ENCODE measurements around the gene GRK7.
"Not testable (repeated sequence)": the region's sequence is repeated elsewhere in the genome, so short reads cannot be mapped to it uniquely, and the experiment has no call there.

GRK7 gene

GRCh38 chr3:141762552-141762951, 656 bp upstream of the GRK7 start:
- not testable (repeated sequence) for DNase-seq

- no peak for DNase-seq
These were observed 837 bp downstream of the GRK7 start for GRCh38 chr3:141764045-141764444.

DNA sequence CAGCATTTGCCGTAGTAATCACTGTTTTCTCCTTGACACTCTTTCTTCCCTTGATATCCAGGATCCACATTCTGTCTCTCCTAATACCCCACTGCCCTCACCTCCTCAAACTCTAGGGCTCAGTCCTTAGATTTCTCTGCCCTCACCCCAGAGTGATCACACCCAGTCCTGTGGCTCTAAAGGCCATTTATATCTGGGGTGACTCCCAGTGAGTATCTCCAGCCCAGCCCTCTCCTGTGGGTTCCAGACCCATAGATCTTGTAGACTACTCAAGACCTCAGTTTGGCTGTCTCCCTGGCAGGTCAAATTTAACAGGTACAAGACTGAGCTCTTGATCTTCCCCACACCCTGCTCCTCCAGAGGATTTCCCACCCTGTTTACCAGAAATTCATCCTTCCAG, 1.3 kb downstream of the GRK7 start:
- no peak for DNase-seq

- DNase-seq: no peak
These were observed 1.8 kb downstream of the GRK7 start for GRCh38 chr3:141764986-141765385.

- DNase-seq: no peak
These were observed 3.9 kb downstream of the GRK7 start for GRCh38 chr3:141767066-141767465.

- DNase-seq: no peak
These were observed 6.2 kb downstream of the GRK7 start for GRCh38 chr3:141769221-141769894.

DNA sequence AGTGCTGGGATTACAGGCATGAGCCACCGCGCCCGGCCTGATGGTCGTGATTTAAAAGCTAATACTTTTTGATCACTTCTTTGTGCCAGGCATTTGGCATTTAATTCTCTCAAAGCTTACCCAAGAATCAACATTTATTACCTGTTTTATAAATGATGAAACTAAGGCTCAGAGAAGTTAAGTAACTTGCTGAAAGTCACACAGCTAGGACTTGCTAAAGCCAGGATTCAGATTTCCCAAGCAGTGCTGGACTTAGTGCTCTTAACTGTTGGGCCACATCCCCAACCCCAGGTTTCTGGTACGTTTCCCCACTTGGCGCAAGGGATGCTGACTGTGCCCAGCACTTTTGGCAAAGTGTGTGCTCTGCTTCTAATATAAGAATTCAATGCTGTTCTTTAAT, 10.5 kb downstream of the GRK7 start:
- DNase-seq: no peak

DNA sequence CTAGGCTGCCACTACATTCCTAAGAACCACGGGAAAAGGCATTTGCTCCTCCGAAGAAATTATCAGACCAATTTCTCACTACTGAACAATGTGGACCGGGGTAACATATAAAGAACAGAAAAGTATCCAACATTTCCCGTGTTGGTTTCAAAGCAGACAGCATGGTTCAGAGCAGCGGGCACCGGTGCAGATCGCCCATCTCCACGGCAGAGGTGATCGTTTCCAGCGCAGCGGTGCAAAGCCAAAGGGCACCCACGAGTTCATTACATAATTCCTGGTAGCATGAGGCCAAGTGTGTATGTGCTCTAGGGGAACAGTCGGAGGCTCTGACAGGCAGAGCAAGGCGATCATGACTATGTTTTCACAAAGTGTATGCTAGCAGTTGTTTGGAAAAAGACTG, 13.2 kb downstream of the GRK7 start:
- no peak for DNase-seq

DNA sequence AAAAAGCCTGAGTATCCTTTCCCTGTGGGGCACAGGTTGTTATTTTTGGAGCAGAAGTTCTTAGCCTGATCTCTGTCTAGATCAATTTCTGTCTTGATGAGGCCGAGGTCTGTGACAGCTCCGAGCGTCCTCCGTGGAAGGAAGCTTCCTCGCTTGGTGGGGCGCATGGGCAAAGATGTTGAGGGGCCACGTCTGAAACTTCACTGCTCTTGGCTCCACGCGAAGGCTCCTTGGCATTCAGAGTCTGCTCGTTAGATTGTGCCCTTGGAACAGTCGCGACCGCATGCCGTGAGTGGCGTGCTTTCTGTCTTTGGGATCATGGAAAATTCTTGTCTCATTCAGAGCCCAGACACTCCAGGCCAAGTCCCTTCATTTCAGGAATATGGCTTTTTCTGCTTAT, 13.7 kb downstream of the GRK7 start:
- no peak for DNase-seq

DNA sequence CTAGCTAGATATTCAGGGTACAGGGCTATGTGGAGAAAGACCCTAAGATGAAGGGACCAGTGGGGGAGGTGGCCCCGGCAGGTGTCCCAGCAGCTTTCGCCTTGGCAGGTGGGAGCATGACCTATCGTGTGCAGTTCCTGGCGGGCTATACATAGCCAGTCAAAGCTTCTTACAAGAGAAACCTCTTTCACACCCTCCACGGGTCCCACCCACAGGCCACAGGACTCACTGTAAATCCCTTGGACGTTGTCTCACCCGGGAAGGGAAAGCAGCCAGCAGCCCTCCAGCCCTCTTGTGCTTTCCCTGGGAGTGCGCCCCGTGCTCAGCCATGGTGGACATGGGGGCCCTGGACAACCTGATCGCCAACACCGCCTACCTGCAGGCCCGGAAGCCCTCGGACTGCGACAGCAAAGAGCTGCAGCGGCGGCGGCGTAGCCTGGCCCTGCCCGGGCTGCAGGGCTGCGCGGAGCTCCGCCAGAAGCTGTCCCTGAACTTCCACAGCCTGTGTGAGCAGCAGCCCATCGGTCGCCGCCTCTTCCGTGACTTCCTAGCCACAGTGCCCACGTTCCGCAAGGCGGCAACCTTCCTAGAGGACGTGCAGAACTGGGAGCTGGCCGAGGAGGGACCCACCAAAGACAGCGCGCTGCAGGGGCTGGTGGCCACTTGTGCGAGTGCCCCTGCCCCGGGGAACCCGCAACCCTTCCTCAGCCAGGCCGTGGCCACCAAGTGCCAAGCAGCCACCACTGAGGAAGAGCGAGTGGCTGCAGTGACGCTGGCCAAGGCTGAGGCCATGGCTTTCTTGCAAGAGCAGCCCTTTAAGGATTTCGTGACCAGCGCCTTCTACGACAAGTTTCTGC, 15.0 kb downstream of the GRK7 start:
- no peak for DNase-seq

DNA sequence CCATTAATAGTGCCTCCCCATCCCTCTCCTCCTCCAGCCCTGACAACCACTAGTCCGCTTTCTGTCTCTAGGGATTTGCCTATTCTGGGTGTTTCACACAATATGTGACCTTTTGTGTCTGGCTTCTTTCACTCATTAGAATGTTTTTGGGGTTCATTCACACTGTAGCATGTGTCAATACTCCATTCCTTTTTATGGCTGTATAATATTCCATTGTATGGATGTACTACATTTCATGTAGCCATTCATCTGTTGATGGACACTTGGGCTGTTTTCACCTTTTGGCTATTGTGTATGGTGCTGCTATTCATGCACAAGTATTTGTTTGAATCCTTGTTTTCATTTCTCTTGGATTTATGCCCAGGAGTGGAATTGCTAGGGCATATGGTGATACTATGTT, 16.5 kb downstream of the GRK7 start:
- no peak for DNase-seq

DNA sequence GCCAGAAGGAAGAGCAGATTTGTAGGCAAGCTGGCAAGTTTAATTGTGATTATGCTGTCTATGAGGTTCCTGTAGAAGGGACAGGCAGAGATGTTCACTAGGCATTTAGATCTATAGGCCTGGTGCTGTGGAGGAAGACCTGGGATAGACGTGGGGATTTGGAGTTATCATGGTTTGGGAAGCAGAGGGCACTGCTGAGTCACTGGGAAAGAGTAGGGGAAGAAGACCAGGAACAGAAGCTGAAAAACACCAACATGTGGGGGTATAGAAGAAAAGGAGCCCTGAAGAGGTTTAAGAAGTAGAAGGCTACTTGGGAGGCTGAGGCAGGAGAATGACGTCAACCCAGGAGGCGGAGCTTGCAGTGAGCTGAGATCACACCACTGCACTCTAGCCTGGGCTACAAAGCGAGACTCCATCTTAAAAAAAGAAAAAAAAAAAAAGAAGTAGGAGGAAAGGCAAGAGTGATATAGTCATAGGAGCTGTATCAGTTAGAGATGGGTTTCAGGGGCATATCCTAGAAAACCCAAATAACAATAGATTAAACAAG, 19.3 kb downstream of the GRK7 start:
- DNase-seq: no peak

DNA sequence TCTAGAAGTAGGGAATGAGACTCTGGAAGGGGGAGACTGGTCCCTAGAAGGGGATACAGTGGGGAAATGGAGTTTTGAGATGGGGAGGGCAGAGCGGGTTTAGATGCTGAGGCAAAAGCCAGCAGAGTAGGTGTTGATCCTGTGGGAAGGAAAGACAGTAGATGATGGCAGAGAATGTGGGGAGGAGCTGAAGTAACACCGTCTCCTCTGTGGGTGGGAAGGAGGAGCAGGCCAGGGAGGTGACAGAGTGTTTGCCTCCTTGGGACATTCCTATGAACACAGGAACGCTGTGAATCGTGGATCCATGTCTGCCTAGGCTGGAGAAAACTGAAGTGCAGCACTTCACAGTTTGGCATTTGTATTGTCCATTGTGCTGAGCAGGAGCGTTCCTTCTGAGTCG, 20.4 kb downstream of the GRK7 start:
- DNase-seq: no peak

GRCh38 chr3:141784096-141784495, 20.9 kb downstream of the GRK7 start:
- DNase-seq: no peak

- no peak for DNase-seq
These were observed 21.3 kb downstream of the GRK7 start for GRCh38 chr3:141784531-141784930.

DNA sequence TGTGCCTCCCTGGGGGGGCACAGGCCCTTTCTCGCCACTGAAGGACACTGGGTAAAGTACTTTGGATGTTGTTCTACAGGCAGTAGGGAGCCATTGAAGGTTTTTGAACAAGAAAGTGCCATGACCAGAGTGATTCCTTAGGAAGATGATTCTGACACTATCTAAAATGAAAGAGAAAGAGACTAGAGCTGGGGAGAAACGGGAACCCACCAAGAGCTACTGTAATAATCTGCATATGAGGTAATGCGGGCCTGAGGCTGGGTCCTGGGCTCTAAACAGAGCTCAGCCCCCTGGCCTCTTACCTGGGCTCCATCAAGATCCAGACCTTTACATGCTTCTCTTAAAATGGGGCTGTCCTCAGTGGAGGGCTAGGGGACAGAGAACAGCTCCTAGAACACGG, 24.9 kb downstream of the GRK7 start:
- DNase-seq: no peak

DNA sequence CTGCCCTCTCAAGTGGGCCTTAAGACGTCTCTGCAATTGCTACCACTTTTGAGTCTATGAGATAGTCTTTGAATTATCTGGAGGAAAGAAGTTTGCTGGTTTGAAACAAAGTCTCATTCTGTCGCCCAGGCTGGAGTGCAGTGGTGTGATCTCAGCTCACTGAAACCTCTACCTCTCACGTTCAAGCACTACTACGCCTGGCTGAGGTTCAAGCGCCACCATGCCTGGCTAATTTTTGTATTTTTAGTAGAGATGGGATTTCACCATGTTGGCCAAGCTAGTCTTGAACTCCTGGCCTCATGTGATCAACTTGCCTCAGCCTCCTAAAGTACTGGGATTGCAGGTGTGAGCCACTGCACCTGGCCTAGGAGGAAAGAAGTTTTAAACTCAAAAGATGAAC, 25.5 kb downstream of the GRK7 start:
- DNase-seq: not testable (repeated sequence)

- DNase-seq: no peak
These were observed 26.1 kb downstream of the GRK7 start for GRCh38 chr3:141789281-141789680.

DNA sequence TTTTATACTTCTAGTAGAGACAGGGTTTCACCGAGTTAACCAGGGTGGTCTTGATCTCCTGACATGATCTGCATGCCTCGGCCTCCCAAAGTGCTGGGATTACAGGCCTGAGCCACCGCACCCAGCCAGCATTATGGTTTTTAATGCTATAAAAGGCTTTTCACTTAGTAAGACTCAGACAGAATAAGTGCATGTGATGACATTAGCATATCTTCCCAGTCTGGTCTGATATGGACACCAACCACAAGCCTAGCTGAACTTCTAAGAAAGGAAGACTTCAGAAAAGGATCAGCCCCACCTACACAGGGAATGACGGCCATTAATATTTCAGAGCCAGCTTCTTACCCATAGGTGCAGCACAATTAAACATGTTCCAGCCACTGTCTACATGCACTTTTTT, 27.0 kb downstream of the GRK7 start:
- no peak for DNase-seq

DNA sequence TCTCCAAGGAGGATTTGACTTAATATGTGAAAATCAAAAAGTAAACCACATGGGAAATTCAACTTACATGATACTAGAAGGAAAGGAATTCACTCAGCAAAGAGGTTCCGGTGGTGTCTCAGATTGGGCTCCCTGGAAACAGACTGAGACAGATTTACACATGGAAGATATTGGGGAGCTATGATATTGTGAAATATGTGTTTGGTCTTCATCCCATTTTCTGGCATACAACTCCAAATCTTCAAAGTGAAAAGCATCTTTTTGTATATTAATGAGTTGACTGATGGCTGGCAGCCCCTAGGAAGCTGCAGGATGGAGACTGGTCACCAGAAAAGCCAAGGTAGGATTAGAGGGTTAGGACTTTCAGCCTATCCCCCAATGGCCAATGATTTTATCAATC, 29.3 kb downstream of the GRK7 start:
- DNase-seq: no peak

- DNase-seq: no peak
These were observed 30.5 kb downstream of the GRK7 start for GRCh38 chr3:141793476-141794260.

DNA sequence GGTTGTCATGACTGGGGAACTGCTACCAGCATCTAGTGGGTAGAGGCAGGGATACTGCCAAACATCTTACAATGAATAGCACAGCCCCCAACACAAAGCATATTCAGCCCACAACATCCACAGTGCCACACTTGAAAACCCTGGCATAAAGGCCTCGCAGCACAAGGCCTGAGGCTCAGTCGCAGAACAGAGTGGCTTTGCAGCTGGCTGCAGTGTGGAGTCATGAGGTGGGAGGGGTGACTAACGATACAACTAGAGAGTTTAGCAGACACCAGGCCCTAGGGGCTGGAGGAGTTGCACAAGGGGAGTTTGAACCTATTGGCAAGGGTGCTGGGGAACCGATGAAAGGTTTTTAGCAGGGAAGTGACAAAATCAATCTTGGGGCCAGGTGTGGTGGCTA, 32.1 kb downstream of the GRK7 start:
- DNase-seq: no peak

DNA sequence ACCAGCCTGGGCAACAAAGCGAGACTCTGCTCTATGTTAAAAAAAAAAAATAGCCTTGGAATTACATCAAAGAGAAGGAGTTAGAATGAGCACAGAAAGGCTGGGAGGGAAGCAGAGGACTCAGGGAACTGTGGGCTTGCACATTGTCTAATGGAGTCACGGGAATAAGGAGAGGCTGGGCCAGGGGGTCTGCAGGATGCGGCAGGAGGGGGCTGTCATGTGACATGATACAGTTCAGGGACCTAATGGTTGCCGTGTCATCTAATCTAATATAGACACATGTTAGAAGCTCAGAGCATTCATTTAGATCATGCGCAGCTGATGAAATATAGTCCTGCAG, 32.5 kb downstream of the GRK7 start:
- no peak for DNase-seq

Data from activated CD4-positive, CD25-positive, alpha-beta regulatory T cell (primary cell).